HL-60/S4 treated with phorbol 12-myristate 13-acetate at 8.2 ng/mL for 4 days and 3 days (cell line): ENCODE measurements around the gene DCP1B.

Experiments
- in situ Hi-C: fragments of 300-500 bp; cut with MboI; formaldehyde crosslinking; loops from 2 replicates; pipeline ENCODE4 v1.15.0; 2022; ENCODE audit warnings: low sequenced_read_pairs

The DCP1B gene

DNA sequence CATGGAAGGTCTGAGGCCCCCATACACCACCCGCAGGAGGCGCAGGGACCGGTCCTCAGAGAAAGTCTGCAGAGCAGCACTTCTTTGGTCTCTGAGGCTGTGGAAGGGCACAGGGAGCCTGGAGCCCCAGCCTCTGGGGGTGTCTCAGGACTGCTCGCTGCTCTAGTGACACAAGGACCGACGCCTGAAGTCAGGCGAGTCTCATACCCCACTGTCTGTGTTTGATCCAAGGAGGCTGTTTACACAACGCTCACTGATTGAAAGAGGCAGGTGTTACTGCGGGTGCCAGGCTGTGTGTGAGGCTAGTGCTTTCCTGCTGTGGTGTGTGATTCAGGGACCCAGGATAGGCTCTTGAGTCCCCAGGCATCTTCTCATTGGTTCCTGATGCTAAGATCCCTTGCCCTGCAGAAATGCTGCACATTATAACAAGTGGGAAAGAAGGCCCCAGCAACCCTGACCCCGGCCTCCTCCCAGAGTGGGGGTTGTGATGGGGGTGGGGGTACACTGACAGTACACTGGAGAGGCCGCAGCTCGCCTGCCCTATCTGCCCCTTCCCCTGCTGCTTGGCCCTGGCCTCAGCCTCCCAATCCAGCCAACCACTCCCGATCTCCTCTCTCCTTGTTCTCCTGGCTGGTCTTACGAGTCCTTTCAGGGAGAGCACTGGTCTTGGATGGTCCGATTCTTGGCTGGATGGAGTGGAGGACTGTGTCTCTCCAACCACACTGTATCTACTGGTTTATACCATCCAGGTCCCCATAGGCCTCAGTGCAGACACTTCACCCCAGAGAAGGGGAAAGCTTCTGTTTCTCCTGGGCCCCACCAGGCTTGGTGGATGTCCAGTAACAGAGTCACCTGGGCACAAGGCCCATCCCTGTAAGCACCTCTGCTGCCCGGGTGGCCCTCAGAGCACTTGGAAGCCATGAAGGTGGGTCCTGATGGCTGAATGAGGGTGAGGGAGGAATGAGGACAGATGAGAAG lies 92.4 kb downstream of the DCP1B start:
- in situ Hi-C loops = no loop called here

DNA sequence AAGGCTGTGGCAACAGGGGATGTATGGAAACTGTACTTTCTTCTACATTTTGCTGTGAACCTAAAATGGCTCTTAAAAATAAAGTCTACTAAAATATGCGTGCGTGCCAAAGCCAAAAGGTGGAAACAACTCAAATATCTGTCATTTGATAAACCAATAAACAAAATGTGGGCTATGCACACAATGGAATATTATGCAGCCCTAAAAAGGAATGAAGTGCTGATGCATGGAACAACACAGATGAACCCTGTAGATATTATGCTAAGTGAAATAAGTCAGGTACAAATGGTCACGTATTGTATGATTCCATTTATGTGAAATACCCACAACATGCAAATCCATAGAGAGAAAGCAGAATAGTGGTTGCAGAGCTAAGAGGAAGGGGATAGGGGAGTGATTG lies 93.8 kb downstream of the DCP1B start:
- in situ Hi-C loops = no loop called here

DNA sequence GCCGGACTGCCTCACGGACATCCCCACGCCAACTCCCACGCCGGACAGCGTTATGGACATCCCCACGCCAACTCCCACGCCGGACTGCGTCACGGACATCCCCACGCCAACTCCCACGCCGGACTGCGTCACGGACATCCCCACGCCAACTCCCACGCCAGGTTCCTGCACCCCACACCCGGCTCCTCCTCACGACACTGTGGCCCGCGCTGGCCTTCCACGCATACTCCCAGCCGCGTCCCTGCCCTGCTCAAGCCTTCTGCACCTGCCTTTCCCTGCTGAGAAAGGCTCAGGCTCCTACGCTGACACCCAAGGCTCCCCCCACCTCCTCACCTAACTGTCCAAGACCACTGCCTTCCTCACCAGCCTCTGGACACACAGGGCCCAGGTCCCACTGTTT lies 95.5 kb downstream of the DCP1B start:
- in situ Hi-C loops = loop anchor here (10.0 kb wide), 1 partner anchor 94 kb away; no protein-coding TSS in a partner anchor

DNA sequence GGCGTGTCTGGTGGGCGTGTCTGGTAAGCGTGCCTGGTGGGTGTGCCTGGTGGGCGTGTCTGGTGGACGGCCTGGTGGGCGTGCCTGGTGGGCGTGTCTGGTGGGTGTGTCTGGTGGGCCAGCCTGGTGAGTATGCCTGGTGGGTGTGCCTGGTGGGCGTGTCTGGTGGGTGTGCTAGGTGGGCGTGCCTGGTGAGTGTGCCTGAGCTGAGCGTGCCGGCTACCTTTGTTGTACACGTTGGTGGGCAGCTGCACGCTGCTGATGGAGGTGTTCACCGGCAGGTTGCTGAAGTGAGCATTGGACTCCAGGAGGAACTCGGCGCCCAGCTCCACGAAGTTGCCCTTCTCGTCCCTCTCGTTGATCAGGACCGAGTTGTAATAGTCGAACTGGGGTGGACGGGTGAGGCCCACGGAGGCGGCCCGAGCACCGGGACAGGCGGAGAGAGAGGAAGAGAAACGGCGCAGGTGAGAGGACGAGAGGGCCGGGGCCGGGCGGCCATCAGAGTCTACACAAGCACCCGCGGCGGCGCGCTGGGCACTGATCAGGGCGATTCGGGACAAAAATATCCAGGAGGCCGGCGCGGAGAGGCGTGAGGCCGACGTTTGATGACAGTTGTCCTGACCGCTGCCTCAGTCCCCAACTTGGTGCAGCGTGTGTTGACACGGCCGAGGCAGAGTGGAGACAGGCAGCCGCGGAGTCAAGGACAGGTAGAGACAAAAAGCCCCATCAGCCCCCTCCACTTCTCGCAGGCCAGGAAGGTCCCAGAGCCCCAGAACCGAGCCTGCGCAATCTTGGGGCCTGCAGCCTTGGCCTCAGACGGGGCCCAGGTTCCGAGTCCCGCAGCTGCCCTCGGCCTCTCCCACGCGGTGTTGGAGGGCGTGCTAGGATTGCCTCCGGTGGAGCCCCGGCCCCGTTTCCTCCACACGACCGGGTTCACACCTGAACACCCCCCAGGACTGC lies 96.3 kb downstream of the DCP1B start:
- in situ Hi-C loops = loop anchor here (10.0 kb wide), 1 partner anchor 93 kb away; no protein-coding TSS in a partner anchor

DNA sequence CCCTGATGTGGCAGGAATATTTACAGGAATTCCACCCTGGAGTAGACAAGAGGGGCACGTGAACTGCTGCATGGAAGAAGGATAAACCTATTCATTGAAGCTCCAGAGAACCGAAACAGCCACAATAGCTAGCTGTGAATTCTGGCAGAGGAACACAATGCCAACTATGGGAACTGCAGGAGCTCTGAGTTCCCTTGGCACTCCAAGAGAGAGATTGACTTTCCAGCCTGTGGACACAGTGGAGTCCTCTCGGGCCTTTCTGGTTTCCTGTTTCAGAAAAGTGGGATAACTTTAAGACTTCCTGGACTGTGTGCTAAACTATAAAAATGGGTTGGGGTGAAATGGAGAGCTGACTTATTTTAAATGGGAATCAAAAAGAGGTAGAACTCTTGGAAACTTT lies 97.7 kb downstream of the DCP1B start:
- in situ Hi-C loops = loop anchor here (10.0 kb wide), 1 partner anchor 92 kb away; no protein-coding TSS in a partner anchor

DNA sequence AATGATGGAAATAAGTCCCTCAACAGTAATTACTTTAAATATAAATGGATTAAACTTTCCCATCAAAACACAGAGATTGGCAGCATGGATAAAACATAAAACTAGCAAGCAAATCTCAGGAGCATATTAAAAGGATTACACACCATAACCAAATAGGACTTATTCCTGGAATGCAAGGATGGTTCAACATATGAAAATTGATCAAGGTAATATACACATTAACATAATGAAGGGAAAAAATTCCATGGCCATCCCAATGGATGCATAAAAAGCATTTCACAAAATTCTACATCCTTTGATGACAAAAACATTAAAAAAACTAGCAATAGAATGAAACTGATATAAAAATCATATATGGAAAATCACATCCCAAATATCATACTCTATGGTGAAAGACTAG lies 99.4 kb downstream of the DCP1B start:
- in situ Hi-C loops = loop anchor here (10.0 kb wide), 1 partner anchor 90 kb away; no protein-coding TSS in a partner anchor

DNA sequence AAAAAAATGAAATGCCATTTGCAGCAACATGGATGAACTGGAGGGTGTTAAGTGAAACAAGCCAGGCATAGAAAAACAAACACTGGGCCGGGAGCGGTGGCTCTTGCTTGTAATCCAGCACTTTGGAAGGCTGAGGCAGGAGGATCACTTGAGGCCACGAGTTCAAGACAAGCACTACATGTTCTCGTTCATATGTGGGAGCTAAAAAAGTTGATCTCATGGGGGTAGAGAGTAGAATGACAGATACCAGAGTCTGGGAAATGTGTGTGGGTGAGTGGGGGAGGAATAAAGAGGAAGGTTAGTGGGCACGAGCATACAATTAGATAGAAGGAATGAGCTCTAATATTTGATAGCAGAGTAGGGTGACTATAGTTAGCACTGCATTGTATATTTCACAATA lies 107.3 kb downstream of the DCP1B start:
- in situ Hi-C loops = no loop called here
